DMS53 treated with DMSO at 0.1 percent for 48 hours (cell line): ENCODE results near the gene ATAD1.

Source experiments
- DNase-seq: peaks from one replicate; lab custom pipeline; 2025; ENCODE audit not compliant: unreplicated experiment; lab: John Stamatoyannopoulos, UW

The ATAD1 gene

DNA sequence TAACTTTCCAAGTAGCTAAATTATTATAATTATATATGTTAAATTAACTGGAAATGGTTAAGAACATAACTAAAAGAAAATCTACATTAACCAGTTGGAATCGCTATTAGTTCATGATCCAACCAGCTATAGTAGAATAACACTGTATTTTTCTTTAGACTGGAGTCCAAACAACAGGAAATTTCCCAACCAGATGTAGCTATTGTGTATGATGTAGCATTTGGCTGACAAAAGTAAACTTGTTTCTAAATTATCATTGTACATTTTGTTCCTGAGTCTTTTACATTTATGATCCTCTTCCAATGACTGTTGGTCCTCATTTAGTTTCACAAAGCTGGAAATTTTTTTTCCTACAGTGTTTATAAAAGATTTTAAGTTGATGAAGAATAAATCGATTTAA lies 96.2 kb downstream of the ATAD1 start:
- no peak for DNase-seq

DNA sequence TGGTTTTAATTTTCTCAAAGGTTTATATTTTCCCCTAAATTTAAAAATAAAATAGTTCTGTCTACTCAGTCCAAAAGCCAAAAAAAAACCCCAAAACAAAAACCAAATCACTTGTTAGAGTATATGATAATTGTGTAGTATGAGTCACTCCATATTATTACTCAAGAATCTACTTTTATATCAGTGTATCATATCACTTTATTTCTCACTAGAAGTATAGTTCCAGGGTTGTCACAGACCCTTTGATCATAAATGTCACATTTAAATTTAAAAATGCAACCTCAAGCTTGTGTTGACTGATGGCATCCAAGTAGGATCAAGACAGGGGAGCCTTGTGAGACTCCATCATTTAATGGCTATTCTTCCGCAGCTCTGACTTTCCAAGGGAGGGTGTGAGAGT lies 97.4 kb downstream of the ATAD1 start:
- no peak for DNase-seq

- DNase-seq = no peak
Observed at GRCh38 chr10:87716348-87716670, 101.7 kb downstream of the ATAD1 start.

- DNase-seq = no peak
Observed at GRCh38 chr10:87715552-87716347, 102.3 kb downstream of the ATAD1 start.

DNA sequence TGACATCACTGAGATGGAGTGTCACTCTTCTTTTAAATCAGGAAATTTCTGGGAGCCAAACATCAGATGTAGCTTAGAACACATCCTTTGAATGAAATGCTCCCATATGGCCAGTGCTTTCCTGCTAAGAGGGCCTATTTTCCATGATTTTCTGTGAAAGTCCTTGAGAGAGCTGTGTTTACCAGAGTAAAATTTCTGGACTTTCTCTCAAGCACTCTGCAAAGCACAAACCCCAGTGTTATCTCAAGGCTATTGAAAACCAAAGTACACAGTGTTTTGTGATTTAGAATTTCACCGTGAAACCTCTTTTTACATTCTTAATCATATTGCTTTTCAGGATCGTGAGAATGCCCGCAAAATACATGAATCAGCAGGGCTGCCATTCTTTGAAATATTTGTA lies 104.3 kb downstream of the ATAD1 start:
- DNase-seq = no peak

GRCh38 chr10:87712913-87713616 lies 105.0 kb downstream of the ATAD1 start:
- no peak for DNase-seq

- no peak for DNase-seq
Observed at GRCh38 chr10:87707254-87707653, 110.8 kb downstream of the ATAD1 start.

DNA sequence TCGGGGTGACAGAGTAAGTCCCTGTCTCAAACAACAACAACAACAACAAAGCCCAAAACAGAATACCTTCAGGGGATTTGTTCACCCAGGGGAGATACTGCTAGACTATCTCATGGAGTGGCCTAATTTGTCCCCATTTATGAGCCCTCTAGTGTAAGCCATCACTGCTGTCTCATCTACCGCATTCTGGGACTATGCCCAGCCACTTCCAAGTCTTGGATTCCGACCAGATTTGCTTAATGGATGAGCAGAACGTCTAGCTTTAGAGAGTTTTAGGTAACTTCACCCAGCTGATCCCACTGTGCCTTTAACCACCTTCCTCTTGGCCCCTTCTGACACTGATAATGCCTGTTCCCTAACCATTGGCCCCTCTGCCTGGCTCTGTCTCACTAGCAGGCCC lies 111.3 kb downstream of the ATAD1 start:
- no peak for DNase-seq

GRCh38 chr10:87705339-87705738 lies 112.7 kb downstream of the ATAD1 start:
- no peak for DNase-seq

GRCh38 chr10:87703771-87704170 lies 114.3 kb downstream of the ATAD1 start:
- no peak for DNase-seq

- no peak for DNase-seq
Observed at GRCh38 chr10:87702973-87703294, 115.1 kb downstream of the ATAD1 start.

DNA sequence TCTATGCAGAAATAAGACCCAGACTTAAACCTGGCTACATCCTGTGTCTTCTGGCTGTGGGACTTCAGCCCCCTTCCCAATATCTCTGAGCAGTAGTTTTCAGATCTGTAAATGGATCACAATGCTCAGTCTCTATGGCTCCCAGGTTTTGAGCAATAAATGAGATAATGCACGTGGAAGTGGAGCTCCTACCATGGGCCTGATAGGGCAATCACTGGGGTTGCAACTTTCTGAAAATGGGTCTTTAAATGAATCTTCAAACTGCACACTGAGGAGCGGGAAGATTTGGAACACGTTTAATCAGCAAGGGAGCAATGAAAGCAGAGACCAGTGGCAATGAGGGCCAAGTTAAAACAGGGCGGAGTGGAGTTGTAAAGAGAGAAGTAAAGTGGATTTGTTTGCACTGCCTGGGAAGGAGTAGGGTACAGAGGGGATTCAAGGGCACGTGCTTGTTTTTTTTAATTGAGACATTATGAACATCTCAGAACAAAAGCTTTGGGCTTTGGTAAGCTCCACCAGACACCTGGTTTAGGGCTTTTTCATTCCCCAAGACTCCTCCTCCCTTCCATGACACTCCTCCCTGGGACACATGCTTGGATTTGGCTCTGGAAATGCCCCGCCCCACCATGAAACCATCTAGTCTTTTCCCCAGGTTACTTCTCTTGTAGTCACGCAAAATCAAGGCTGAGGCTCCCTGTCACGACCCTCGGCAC lies 115.6 kb downstream of the ATAD1 start:
- DNase-seq = no peak
